A172 (cell line): ENCODE measurements around the gene COPS3. TPM values are rescaled to one million over a fixed set of nuclear protein-coding genes. Genes with fewer than 3 reads are reported as not detected.

Experiments
- DNase-seq: peaks from one replicate; pipeline ENCODE4 v3.0.0-alpha.2; 2015; ENCODE audit warnings: low spot score
- total RNA-seq: library from RNA; depleted of rRNA; stranded (reverse); fragments of >200 nt; shearing (Covaris generic); gene quantifications from 2 replicates; pipeline ENCODE4 v1.2.3, GENCODE V29; 2014

Gene COPS3
- total RNA-seq, 1 experiment from 2014 or later = 308 TPM

GRCh38 chr17:17216236-17216635 lies 64.8 kb downstream of the COPS3 start:
- no peak for DNase-seq

- no peak for DNase-seq
These were observed 65.5 kb downstream of the COPS3 start for GRCh38 chr17:17215575-17215974.

- DNase-seq = no peak
These were observed 66.2 kb downstream of the COPS3 start for GRCh38 chr17:17214646-17215436.

GRCh38 chr17:17213775-17214174 lies 67.3 kb downstream of the COPS3 start:
- no peak for DNase-seq

- DNase-seq = no peak
These were observed 73.0 kb downstream of the COPS3 start for GRCh38 chr17:17207998-17208397.

- no peak for DNase-seq
These were observed 74.1 kb downstream of the COPS3 start for GRCh38 chr17:17206913-17207335.

GRCh38 chr17:17206124-17206912 lies 74.7 kb downstream of the COPS3 start, which contains the start of gene PLD6:
Gene PLD6, minus strand, starts transcription at chr17:17206333. Its CDS starts 47 bp downstream, at chr17:17206286.
- peak; percentile 60 for DNase-seq

GRCh38 chr17:17205368-17206123 lies 75.5 kb downstream of the COPS3 start:
- no peak for DNase-seq

- DNase-seq = no peak
These were observed 76.3 kb downstream of the COPS3 start for GRCh38 chr17:17204635-17205231.

GRCh38 chr17:17204041-17204591 lies 76.9 kb downstream of the COPS3 start:
- DNase-seq = no peak

GRCh38 chr17:17203173-17203730 lies 77.8 kb downstream of the COPS3 start:
- DNase-seq = no peak

- DNase-seq = no peak
These were observed 79.1 kb downstream of the COPS3 start for GRCh38 chr17:17201907-17202306.

GRCh38 chr17:17201271-17201670 lies 79.8 kb downstream of the COPS3 start:
- no peak for DNase-seq

- DNase-seq = no peak
These were observed 80.2 kb downstream of the COPS3 start for GRCh38 chr17:17200831-17201230.

- no peak for DNase-seq
These were observed 80.7 kb downstream of the COPS3 start for GRCh38 chr17:17200311-17200710.

- no peak for DNase-seq
These were observed 82.8 kb downstream of the COPS3 start for GRCh38 chr17:17198281-17198680.

- DNase-seq = no peak
These were observed 84.3 kb downstream of the COPS3 start for GRCh38 chr17:17196776-17197175.
